HG03196 (cell line): ENCODE results near the gene TMEM72.

ENCODE experiments used
- ATAC-seq: cut with Tn5 transposase; IDR thresholded peaks from one replicate; pipeline ENCODE4 v1.9.1; 2021; ENCODE audit not compliant: unreplicated experiment

The TMEM72 gene

GRCh38 chr10:44916429-44916828 lies 5.3 kb downstream of the TMEM72 start:
- ATAC-seq, result no peak

GRCh38 chr10:44917848-44918247 lies 6.7 kb downstream of the TMEM72 start:
- no peak for ATAC-seq

DNA sequence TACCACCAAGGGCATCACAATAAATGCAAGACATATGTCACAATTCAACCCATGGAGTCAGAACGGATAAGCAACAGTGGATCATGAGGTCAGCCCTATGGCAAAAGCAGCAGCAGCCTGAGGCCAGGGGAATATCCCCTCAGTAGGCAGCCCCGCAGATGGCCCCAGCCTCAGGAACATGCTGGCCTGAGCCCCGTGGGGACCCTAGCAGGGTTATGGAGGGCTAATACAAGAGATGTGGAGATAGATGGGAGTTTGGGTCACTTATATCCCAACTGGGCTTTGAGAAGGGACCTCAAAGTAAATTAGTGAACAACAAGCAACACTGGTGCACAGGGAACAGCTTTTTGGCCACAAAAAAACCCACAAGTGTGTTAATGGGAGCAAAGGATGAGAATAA lies 9.1 kb downstream of the TMEM72 start:
- ATAC-seq, result no peak

- ATAC-seq, result no peak
These were observed 9.9 kb downstream of the TMEM72 start for GRCh38 chr10:44921061-44921460.

DNA sequence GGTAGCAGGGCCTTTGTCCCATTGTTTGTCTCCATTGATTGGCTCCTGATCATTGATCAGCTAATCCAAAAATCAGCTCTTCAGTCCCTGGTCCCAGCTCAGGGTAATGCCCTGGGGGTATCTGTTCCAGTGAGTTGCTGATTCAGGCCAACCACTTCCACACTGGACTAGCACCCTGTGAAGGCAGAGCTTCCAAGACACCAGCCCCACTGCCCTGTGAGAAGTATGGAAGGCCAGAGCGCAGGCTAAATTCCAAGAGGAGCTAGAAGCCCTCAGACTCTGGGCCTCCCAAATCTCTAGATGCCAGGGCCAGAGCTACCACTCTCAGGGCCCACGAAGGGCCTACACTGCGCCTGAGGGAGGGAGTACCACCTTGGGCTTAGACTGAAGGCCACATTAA lies 10.4 kb downstream of the TMEM72 start:
- no peak for ATAC-seq

GRCh38 chr10:44922021-44922420 lies 10.9 kb downstream of the TMEM72 start:
- no peak for ATAC-seq

GRCh38 chr10:44922796-44923545 lies 11.8 kb downstream of the TMEM72 start:
- no peak for ATAC-seq

- ATAC-seq, result no peak
These were observed 12.5 kb downstream of the TMEM72 start for GRCh38 chr10:44923611-44924010.

- ATAC-seq, result no peak
These were observed 13.3 kb downstream of the TMEM72 start for GRCh38 chr10:44924261-44925040.

- no peak for ATAC-seq
These were observed 14.1 kb downstream of the TMEM72 start for GRCh38 chr10:44925224-44925623.

GRCh38 chr10:44925811-44926750 lies 14.9 kb downstream of the TMEM72 start:
- no peak for ATAC-seq

DNA sequence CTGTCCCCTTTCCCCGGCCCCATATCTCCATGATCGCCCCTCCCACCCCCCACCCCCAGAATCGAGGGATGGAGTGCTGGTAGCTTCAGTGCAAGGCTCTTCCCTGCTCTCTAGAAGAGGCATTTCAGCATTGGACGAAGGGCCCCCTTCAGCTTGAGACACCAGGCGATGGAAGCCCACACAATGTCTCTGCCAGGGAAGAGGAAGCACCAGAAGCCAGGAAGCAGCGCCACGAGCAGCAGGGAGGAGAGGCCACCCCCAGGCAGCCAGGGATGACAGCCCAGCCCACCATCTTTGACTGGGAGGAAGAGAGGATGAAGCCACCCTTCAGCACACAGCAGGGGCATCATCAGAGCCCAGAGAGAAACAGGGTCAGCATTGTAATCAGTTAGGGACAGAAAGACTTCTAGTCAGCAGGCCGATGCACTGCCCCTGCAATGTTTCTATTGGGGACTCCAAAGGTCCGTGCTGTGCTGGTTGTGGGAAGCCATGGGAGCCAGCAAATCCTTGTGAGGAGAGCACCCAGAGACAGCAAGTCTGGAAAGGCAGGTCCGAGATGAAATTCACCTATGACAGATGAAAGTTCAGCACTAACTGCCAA lies 15.7 kb downstream of the TMEM72 start:
- ATAC-seq, result no peak

GRCh38 chr10:44927352-44927751 lies 16.2 kb downstream of the TMEM72 start:
- ATAC-seq, result no peak

GRCh38 chr10:44928462-44928861 lies 17.3 kb downstream of the TMEM72 start:
- ATAC-seq, result no peak

DNA sequence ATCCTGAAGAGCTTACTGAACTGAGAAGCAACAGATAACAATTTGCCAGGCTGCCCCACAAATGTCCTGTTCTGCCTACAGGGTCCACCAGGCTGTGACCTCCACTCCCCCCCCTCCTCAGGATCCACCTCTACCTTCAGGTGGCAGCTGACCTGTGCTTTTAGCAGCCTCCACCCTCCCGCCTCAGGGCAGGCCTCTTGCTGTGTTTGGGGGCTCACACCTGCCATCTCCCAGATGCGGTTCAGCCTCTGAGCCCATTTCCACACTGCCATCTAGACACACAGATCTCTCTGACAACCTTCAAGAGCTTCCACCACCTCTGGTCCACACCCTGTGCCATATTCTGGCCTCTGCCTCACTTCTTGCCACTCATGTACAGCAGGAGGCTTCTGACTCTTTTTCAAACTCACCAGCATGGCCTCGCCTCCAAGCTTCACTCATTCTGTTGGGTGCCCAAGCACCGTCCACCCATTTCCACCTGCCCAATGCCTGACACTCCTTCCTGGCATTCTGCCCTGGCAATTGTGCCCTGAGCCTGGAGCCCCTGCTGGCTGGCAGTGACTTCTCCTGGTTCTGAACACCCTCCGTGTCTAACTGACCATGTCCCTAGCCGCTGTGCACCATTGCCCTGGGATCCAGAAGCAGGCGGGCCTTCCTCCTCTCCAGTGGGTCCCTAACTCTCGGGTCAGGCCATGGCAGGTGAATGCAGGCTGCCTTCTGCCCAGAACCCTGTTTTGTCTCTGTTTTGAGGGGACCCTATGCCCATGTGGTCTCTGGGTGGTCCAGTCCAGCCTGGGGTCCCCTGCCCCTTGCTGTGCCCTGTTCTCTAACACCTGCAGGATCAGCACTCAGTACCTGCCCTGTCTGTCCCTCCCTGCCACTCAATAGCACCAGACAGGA lies 18.5 kb downstream of the TMEM72 start:
- no peak for ATAC-seq

- no peak for ATAC-seq
These were observed 19.9 kb downstream of the TMEM72 start for GRCh38 chr10:44930904-44931620.

- no peak for ATAC-seq
These were observed 20.7 kb downstream of the TMEM72 start for GRCh38 chr10:44931621-44932516.
